Measurements from ENCODE around the gene ITGAL. TPM values are rescaled to one million over a fixed set of nuclear protein-coding genes. Genes with fewer than 3 reads are reported as not detected.

ITGAL gene
- total RNA-seq, 1 donor from 2014 or later = 240 TPM

DNA sequence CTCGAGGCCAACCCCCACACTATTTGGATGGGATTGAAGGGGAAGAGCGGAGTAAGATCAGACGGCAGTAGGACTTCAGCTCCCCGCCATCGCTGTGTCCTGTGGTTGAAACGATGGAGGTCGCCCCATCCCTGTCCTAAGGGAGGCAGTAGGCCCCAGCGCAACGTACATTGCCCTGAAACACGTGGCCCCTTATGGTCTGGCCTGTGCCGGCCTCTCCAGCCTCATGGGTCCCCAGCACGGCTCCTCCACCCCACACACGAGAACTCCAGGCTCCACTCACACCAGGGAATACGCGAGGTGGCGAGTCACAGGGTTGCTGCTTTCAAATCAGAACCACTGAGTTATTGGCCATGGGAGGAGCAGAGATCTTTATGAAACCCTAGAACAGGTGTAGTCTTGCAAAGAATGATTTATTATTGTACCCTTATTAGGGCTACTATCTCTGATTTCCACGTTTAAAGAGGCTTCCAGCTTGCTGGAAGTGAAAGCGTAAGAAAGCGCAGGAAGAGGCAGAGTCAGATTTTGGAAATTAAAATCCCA lies 42.0 kb upstream of the ITGAL start:
- Mint-ChIP-seq H3K4me1 (peaks cover 2% of the 10 kb centered on the region), H3K36me3 (ENCODE audit: low read depth) (peaks cover 22% of the 10 kb centered on the region), H3K4me3 (no peak overlapping the region), H3K9me3 (no peaks in the 10 kb centered on the region), H3K27ac (no peak overlapping the region), H3K27me3 (no peaks in the 10 kb centered on the region)
- intact Hi-C loops (cut with micrococcal nuclease) = loop anchor here (1.0 to 2.0 kb wide), 16 partner anchors 12 to 268 kb away; partner anchors contain the start of genes FBRS, PRR14, SEPHS2 and SRCAP
- DNase-seq = no peak
- TF ChIP-seq, protein P1, sequence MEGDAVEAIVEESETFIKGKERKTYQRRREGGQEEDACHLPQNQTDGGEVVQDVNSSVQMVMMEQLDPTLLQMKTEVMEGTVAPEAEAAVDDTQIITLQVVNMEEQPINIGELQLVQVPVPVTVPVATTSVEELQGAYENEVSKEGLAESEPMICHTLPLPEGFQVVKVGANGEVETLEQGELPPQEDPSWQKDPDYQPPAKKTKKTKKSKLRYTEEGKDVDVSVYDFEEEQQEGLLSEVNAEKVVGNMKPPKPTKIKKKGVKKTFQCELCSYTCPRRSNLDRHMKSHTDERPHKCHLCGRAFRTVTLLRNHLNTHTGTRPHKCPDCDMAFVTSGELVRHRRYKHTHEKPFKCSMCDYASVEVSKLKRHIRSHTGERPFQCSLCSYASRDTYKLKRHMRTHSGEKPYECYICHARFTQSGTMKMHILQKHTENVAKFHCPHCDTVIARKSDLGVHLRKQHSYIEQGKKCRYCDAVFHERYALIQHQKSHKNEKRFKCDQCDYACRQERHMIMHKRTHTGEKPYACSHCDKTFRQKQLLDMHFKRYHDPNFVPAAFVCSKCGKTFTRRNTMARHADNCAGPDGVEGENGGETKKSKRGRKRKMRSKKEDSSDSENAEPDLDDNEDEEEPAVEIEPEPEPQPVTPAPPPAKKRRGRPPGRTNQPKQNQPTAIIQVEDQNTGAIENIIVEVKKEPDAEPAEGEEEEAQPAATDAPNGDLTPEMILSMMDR (IDR thresholded peaks at IDR 0.05) = no peak
- POLR2A ChIA-PET = interaction anchor here (0.5 to 2.7 kb wide), 40 partner anchors 9 to 836 kb away, joined by 3 to 51 read pairs (median 8); partner anchors contain the start of genes CD2BP2, CORO1A, FBRS and ITGAL
- ATAC-seq (ENCODE audit: low read depth) = peak; percentile 5
- CTCF ChIA-PET = interaction anchor here (0.7 to 3.8 kb wide), 32 partner anchors 9 to 267 kb away, joined by 3 to 35 read pairs (median 5); partner anchors contain the start of genes ITGAL, ZNF48, ZNF688 and ZNF747

DNA sequence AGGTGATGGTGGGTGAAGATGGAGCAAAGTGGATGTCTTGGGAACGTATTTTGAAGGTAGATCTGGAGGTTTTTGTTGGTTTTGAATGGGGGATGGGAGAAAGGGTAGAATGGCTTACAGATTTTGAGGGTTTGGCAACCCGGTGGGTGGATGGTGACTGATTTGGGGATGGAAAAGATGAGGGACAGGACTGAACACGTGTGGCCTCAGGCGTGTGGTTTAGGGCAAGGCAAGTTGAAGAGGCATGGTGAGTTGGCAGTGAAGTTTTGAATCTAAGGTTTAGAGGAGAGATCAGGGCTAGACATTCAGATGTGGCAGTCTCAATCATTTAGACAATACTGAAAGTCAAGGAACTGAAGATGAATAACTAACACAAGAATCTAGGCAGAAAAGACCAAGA lies 37.7 kb upstream of the ITGAL start:
- Mint-ChIP-seq H3K9me3 (no peaks in the 10 kb centered on the region), H3K4me1 (peaks cover 13% of the 10 kb centered on the region), H3K27me3 (no peaks in the 10 kb centered on the region), H3K36me3 (ENCODE audit: low read depth) (no peaks in the 10 kb centered on the region), H3K27ac (no peak overlapping the region), H3K4me3 (no peak overlapping the region)
- POLR2A ChIA-PET = interaction anchor here (0.8 to 1.4 kb wide), 2 partner anchors 10 to 93 kb away, joined by 4 read pairs; no protein-coding TSS in a partner anchor
- CTCF ChIA-PET = no interaction called here
- DNase-seq = no peak
- no peak for ATAC-seq (ENCODE audit: low read depth)
- TF ChIP-seq, protein P1 (IDR thresholded peaks at IDR 0.05) = no peak
- intact Hi-C loops (cut with micrococcal nuclease) = no loop called here

DNA sequence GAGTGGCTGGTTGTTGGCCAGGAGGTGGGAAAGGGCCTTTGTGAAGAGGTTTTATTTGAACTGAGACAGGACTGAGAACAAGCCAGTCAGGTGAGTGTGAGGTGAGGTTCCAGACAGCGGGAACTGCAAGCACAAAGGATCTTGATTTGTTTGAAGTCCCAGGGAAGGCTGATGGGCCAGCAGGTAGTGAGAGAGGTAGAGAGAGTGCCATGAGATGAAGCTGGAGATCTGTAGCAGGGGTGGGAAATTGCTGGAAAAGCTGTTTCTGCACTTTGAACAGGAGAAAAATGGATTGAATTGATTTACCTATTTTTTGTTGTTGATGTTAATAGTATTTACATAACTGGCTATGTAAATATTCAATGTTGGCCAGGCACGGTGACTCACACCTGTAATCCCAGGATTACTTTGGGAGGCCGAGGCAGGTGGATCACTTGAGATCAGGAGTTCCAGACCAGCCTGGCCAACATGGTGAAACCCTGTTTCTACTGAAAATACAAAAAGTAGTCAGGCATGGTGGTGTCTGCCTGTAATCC lies 35.0 kb upstream of the ITGAL start:
- Mint-ChIP-seq H3K4me1 (peaks cover 22% of the 10 kb centered on the region), H3K4me3 (no peak overlapping the region), H3K36me3 (ENCODE audit: low read depth) (no peaks in the 10 kb centered on the region), H3K9me3 (no peaks in the 10 kb centered on the region), H3K27ac (peak overlapping the region; percentile 10), H3K27me3 (no peaks in the 10 kb centered on the region)
- ChIA-PET CTCF (no interaction called here), POLR2A (interaction anchor here (0.5 to 0.6 kb wide), 2 partner anchors 68 to 197 kb away, joined by 6 to 7 read pairs; no protein-coding TSS in a partner anchor)
- intact Hi-C loops (cut with micrococcal nuclease) = no loop called here
- DNase-seq = no peak
- TF ChIP-seq, protein P1 (IDR thresholded peaks at IDR 0.05) = no peak
- ATAC-seq (ENCODE audit: low read depth) = no peak

DNA sequence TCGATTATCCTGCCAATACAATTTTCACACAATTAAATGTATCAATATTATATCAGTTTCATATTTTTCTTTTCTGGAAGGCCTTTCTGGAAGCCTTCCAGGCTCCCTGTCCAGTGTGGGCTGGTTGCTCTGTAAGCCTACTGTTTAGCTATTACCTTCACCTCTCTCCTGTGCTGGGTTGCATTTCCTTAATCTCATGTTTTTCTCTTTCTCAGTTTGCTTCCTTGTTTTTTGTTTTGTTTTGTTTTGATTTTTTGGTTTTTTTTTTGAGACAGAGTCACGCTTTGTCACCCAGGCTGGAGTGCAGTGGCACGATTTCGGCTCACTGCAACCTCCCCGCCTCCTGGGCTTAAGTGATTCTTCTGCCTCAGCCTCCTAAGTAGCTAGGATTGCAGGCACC lies 33.7 kb upstream of the ITGAL start:
- intact Hi-C loops (cut with micrococcal nuclease) = no loop called here

More for the DNA sequence above, 33.7 kb upstream of the ITGAL start:
- peak overlapping the region; percentile 55 for H3K4me3 Mint-ChIP-seq
- CTCF ChIA-PET = interaction anchor here (1.5 to 2.4 kb wide), 3 partner anchors 8 to 97 kb away, joined by 3 to 13 read pairs (median 5); partner anchors contain the start of gene DCTPP1
- H3K27ac Mint-ChIP-seq = peak overlapping the region; percentile 73
- H3K9me3 Mint-ChIP-seq = no peaks in the 10 kb centered on the region
- POLR2A ChIA-PET = interaction anchor here (0.6 to 2.5 kb wide), 12 partner anchors 9 to 504 kb away, joined by 3 to 20 read pairs (median 4); partner anchors contain the start of genes DCTPP1, ITGAL and ZNF771
- TF ChIP-seq, protein P1 (IDR thresholded peaks at IDR 0.05) = no peak
- peaks cover 10% of the 10 kb centered on the region for H3K36me3 Mint-ChIP-seq (ENCODE audit: low read depth)
- no peak for DNase-seq
- ATAC-seq (ENCODE audit: low read depth) = peak; percentile 23
- peaks cover 31% of the 10 kb centered on the region for H3K4me1 Mint-ChIP-seq
- no peaks in the 10 kb centered on the region for H3K27me3 Mint-ChIP-seq

Measured in activated B cell treated with CpG ODN at 0.5 μM for 24 hours (primary cell).